Panc1 (cell line): ENCODE data around the gene SNX15. TPM values are rescaled to one million over a fixed set of nuclear protein-coding genes. Genes with fewer than 3 reads are reported as not detected.

Experiments used
- ATAC-seq: fragments of 200-7000 bp; cut with Tn5 transposase; 2 replicates; pipeline ENCODE4 v1.9.1; 2020; ENCODE audit warnings: mild to moderate bottlenecking, moderate library complexity
- BruUV-seq: library from RNA; stranded (reverse); fragments of 400-500 nt; replicated peaks from 2 replicates; lab custom pipeline; 2021; lab: Mats Ljungman, UMichigan
- CTCF ChIA-PET: fragments of 300-600 bp; sonication (Branson Sonifier 250); formaldehyde crosslinking; loops from one replicate; lab custom pipeline; 2022; ENCODE audit warnings: antibody characterized with exemption; lab: Charles Lee
- POLR2A ChIA-PET: fragments of 300-600 bp; sonication (Branson Sonifier 250); formaldehyde crosslinking; loops from one replicate; lab custom pipeline; 2022; ENCODE audit warnings: antibody characterized with exemption; lab: Charles Lee
- DNase-seq: peaks from one replicate; pipeline ENCODE4 v3.0.0-alpha.2; 2010; ENCODE audit warnings: low read depth, low spot score
- H3K27ac ChIP-seq: 2 replicates; pipeline ENCODE4 v1.5.1; 2011; ENCODE audit warnings: mild to moderate bottlenecking, low read length, inconsistent platforms
- H3K27me3 ChIP-seq: fragments of 200-500 bp; sonication (Bioruptor generic); 2 replicates; pipeline ENCODE4 v1.6.0; 2014; ENCODE audit warnings: low read length, inconsistent platforms; ENCODE audit not compliant: control insufficient read depth, insufficient read depth
- H3K36me3 ChIP-seq: fragments of 200-500 bp; sonication (Bioruptor generic); 2 replicates; pipeline ENCODE4 v1.5.1; 2014; ENCODE audit warnings: inconsistent platforms, mild to moderate bottlenecking, low read length, moderate library complexity; ENCODE audit not compliant: control insufficient read depth, insufficient read depth
- H3K4me1 ChIP-seq: 2 replicates; pipeline ENCODE4 v1.5.1; 2011; ENCODE audit warnings: inconsistent platforms, mild to moderate bottlenecking, low read length, moderate library complexity; ENCODE audit not compliant: control insufficient read depth, insufficient read depth
- H3K4me3 ChIP-seq, 2 experiments: 2 replicates each; pipeline ENCODE4 v1.5.1; 2011 to 2012; ENCODE audit warnings: low read depth in 2 of 2, low read length in 2 of 2, mild to moderate bottlenecking in 2 of 2, inconsistent platforms in 1 of 2, moderate library complexity in 1 of 2
- H3K9me3 ChIP-seq: fragments of 200-500 bp; sonication (Bioruptor generic); 2 replicates; pipeline ENCODE4 v1.5.1; 2014; ENCODE audit warnings: low read depth, mild to moderate bottlenecking, inconsistent platforms, low read length, moderate library complexity; ENCODE audit not compliant: control insufficient read depth, insufficient read depth
- CTCF ChIP-seq: fragments of 450-650 bp; IDR thresholded peaks from 2 replicates; pipeline ENCODE4 v1.5.1; 2017; ENCODE audit warnings: mild to moderate bottlenecking
- POLR2AphosphoS5 ChIP-seq: IDR thresholded peaks from 2 replicates; pipeline ENCODE4 v1.6.1; 2012; ENCODE audit warnings: mild to moderate bottlenecking, low read depth, low read length, moderate library complexity
- SIN3A ChIP-seq: IDR thresholded peaks from 2 replicates; pipeline ENCODE4 v1.6.1; 2012; ENCODE audit warnings: low read depth, mild to moderate bottlenecking, low read length, moderate library complexity, borderline replicate concordance; ENCODE audit not compliant: insufficient read depth
- TCF7L2 ChIP-seq: IDR thresholded peaks from 2 replicates; pipeline ENCODE4 v1.6.1; 2011; ENCODE audit warnings: mild to moderate bottlenecking, low read depth, low read length, inconsistent platforms
- in situ Hi-C: cut with HindIII; loops from 2 replicates; pipeline ENCODE4 v1.10.0; 2016; ENCODE audit warnings: low sequenced_read_pairs, low pct_unique_long_range_greater_than_20kb
- intact Hi-C: fragments of 100-400 bp; cut with micrococcal nuclease; formaldehyde crosslinking; loops from one replicate; pipeline ENCODE4 v1.10.0; 2022; ENCODE audit not compliant: unreplicated experiment
- total RNA-seq: library from RNA; stranded (reverse); gene quantifications from one replicate; pipeline ENCODE4 v1.2.1, GENCODE V29; 2021; ENCODE audit not compliant: unreplicated experiment
- TF ChIP-seq, protein P1 (sequence below), 2 experiments: IDR thresholded peaks; 2 replicates each; pipeline ENCODE4 v1.6.1; 2011 to 2012; ENCODE audit warnings: low read depth in 2 of 2, control low read depth in 1 of 2, low read length in 1 of 2, mild to moderate bottlenecking in 1 of 2, moderate library complexity in 1 of 2; ENCODE audit not compliant: insufficient read depth in 1 of 2

The SNX15 gene
- total RNA-seq, 1 experiment from 2014 or later = 51.5 TPM

DNA sequence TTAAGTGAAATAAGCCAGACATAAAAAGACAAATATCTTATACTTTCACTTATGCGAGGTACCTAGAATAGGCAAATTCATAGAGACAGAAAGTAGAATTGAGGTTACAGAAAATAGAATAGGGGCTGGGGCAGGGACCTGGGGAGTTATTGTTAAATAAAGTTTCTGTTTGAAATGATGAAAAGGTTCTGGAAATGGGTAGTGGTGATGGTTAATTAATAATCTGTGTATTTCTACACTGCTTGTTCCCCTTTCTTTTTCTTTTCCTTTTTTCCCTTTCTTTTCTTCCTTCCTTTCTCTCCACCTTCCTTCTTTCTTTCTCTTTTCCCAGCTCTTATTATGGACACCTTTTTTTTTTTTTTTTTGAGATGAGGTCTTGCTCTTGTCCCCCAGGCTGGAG is 28.3 kb downstream of the SNX15 start:
- H3K4me3 ChIP-seq = no peak overlapping the region
- no peaks in the 10 kb centered on the region for H3K4me1 ChIP-seq
- no peaks in the 10 kb centered on the region for H3K36me3 ChIP-seq
- intact Hi-C loops = no loop called here
- H3K27ac ChIP-seq = no peak overlapping the region
- DNase-seq = no peak
- no TSS peak for BruUV-seq
- ChIA-PET POLR2A (no interaction called here), CTCF (interaction anchor here (0.8 kb wide), 1 partner anchor 28 kb away, joined by 4 read pairs; the partner anchor contains the start of gene SNX15)
- H3K27me3 ChIP-seq = no peaks in the 10 kb centered on the region
- in situ Hi-C loops = no loop called here
- TF ChIP-seq SIN3A = no peak
- no peak for TF ChIP-seq POLR2AphosphoS5
- TF ChIP-seq, protein P1, sequence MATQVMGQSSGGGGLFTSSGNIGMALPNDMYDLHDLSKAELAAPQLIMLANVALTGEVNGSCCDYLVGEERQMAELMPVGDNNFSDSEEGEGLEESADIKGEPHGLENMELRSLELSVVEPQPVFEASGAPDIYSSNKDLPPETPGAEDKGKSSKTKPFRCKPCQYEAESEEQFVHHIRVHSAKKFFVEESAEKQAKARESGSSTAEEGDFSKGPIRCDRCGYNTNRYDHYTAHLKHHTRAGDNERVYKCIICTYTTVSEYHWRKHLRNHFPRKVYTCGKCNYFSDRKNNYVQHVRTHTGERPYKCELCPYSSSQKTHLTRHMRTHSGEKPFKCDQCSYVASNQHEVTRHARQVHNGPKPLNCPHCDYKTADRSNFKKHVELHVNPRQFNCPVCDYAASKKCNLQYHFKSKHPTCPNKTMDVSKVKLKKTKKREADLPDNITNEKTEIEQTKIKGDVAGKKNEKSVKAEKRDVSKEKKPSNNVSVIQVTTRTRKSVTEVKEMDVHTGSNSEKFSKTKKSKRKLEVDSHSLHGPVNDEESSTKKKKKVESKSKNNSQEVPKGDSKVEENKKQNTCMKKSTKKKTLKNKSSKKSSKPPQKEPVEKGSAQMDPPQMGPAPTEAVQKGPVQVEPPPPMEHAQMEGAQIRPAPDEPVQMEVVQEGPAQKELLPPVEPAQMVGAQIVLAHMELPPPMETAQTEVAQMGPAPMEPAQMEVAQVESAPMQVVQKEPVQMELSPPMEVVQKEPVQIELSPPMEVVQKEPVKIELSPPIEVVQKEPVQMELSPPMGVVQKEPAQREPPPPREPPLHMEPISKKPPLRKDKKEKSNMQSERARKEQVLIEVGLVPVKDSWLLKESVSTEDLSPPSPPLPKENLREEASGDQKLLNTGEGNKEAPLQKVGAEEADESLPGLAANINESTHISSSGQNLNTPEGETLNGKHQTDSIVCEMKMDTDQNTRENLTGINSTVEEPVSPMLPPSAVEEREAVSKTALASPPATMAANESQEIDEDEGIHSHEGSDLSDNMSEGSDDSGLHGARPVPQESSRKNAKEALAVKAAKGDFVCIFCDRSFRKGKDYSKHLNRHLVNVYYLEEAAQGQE (IDR thresholded peaks at IDR 0.05; ENCODE audit: insufficient read depth in 1 of 2, low read depth in 2 of 2, low read length in 1 of 2) = no peak
- TF ChIP-seq TCF7L2 = no peak
- TF ChIP-seq CTCF = no peak
- ATAC-seq = no peak
- no peaks in the 10 kb centered on the region for H3K9me3 ChIP-seq

GRCh38 chr11:65056999-65057398 is 29.8 kb downstream of the SNX15 start:
- Histone ChIP-seq H3K27me3 (no peaks in the 10 kb centered on the region), H3K4me1 (no peaks in the 10 kb centered on the region), H3K27ac (no peak overlapping the region), H3K9me3 (no peaks in the 10 kb centered on the region), H3K36me3 (no peaks in the 10 kb centered on the region), H3K4me3 (no peak overlapping the region)
- DNase-seq (no peak), ATAC-seq (no peak)
- TF ChIP-seq CTCF (no peak), TCF7L2 (no peak), SIN3A (no peak), POLR2AphosphoS5 (no peak)
- TF ChIP-seq, protein P1 (IDR thresholded peaks at IDR 0.05; ENCODE audit: insufficient read depth in 1 of 2, low read depth in 2 of 2, low read length in 1 of 2) = no peak
- in situ Hi-C loops (no loop called here), intact Hi-C loops (no loop called here)
- ChIA-PET POLR2A (no interaction called here), CTCF (no interaction called here)
- no TSS peak for BruUV-seq
